Measurements from ENCODE around the gene BGN. TPM values are rescaled to one million over a fixed set of nuclear protein-coding genes. Genes with fewer than 3 reads are reported as not detected.

The BGN gene
- total RNA-seq, 2 donors from 2014 or later, result 141 to 206 TPM

DNA sequence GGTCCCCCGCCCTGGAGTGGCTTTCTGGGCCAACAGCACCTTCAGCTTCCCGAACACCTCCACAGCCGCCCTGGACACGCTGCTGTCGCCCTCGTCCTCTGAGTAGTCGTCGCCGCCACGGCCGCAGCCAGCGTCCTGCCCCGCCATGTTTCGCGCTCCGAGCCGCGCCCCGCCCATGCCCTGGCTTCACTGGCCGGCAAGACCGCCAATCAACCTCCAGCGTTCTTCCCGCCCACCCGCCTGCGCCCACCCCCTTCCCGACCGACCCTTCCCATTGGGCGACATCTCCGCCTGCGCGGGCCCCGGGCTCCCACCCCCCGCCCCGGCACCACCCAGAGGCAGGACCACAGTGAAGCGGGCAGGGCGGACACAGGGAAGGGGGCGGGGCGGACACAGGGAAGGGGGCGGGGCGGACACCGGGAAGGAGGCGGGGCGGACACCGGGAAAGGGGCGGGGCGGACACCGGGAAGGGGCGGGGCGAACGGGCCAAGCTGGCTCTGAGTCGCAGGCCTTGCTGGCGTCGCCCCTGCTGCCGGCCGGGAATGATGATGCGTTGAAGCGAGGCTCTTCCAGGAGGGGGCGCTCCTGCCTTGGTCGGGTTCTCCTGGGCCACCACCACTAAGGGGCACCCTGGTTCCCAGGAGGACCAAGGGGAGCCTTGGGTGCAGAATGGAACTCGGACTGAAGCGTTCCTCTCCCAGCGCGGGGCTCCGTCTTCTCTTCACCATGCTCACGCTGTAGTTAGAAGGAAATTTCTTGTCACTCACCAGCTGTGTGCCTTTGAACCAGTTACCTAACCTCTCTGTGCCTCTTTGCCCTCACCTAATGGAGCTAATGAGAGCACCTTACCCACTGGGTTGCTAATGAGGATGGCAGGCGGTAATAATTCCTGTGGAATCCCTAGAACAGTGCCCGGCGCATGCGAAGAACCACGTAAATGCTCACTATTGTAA is 24.1 kb upstream of the BGN start, which contains the start of gene HAUS7:
HAUS7 (minus strand) TSS at position 166 of the 953 bp plus-strand sequence; CDS start at position 147, 19 bp downstream.
- Histone ChIP-seq H3K36me3 (no peaks in the 10 kb centered on the region), H3K27me3 (no peaks in the 10 kb centered on the region), H3K4me3 (peak within 1 kb of the TSS; percentile 40 to 65), H3K9me3 (no peaks in the 10 kb centered on the region), H3K4me1 (peaks cover 0 to 29% of the 10 kb centered on the region in 2 donors), H3K27ac (peak within 1 kb of the TSS; percentile 53 to 62)
- DNase-seq (ENCODE audit: low spot score), result peak; percentile 88
- TF ChIP-seq, protein P1, sequence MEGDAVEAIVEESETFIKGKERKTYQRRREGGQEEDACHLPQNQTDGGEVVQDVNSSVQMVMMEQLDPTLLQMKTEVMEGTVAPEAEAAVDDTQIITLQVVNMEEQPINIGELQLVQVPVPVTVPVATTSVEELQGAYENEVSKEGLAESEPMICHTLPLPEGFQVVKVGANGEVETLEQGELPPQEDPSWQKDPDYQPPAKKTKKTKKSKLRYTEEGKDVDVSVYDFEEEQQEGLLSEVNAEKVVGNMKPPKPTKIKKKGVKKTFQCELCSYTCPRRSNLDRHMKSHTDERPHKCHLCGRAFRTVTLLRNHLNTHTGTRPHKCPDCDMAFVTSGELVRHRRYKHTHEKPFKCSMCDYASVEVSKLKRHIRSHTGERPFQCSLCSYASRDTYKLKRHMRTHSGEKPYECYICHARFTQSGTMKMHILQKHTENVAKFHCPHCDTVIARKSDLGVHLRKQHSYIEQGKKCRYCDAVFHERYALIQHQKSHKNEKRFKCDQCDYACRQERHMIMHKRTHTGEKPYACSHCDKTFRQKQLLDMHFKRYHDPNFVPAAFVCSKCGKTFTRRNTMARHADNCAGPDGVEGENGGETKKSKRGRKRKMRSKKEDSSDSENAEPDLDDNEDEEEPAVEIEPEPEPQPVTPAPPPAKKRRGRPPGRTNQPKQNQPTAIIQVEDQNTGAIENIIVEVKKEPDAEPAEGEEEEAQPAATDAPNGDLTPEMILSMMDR (IDR thresholded peaks at IDR 0.05), result peak in 1 of 2 donors; percentile 72

DNA sequence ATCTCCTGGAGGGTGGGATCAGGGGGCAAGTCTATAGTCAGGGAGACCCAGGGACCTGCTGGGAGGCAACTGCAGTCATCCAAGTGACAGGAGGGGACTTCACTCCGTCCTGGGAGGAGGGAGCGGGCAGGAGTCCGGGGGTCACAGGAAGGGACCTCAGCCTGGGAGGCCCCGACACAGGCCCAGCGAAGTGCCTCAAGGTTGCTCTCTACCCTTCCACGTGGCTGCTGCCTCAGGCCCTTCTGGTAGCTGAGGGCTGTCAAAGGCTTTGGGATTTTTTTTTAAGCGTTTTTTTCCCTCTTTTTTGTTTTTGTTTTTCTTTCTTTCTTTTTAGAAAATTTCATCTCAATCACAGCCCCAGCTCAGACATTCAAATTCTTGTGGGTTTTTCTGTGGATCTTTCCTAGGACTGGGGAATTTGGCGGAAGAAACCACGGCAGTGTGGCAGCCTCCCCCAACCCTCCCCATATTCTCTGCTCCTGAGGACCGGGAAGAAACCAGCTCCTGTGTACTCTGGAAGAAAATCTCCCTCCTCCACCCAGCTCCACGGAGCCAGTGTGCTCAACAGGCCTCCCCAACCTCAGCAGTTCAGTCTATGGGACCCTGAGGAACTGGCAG is 23.0 kb upstream of the BGN start:
- Histone ChIP-seq H3K4me1 (peaks cover 0 to 39% of the 10 kb centered on the region in 2 donors), H3K9me3 (no peaks in the 10 kb centered on the region), H3K27me3 (no peaks in the 10 kb centered on the region), H3K27ac (peak overlapping the region; percentile 16 to 42), H3K36me3 (no peaks in the 10 kb centered on the region), H3K4me3 (no peak overlapping the region)
- no peak for DNase-seq (ENCODE audit: low spot score)
- TF ChIP-seq, protein P1 (IDR thresholded peaks at IDR 0.05), result no peak

DNA sequence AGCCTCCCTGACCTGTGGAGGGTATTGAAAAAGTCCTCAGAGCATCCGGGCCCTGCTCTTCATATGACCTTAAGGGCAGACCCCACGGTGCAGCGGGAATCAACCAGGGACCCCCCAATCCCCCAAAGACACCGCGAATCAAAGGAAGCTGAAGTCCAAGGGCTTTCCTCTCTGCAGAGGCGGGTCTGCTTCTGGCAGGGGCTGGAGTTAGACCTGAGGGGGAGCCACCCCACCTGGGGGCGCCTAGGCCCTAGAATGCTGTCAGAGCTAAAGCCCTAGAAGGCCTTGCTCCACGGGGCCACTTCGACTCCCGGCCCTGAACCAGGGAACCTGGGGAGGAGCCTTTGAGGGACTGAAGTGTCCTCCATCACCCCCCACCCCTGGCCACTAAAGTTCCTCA is 21.7 kb upstream of the BGN start:
- Histone ChIP-seq H3K4me1 (peaks cover 0 to 49% of the 10 kb centered on the region in 2 donors), H3K27me3 (no peaks in the 10 kb centered on the region), H3K27ac (no peak overlapping the region), H3K9me3 (no peaks in the 10 kb centered on the region), H3K36me3 (no peaks in the 10 kb centered on the region), H3K4me3 (no peak overlapping the region)
- TF ChIP-seq, protein P1 (IDR thresholded peaks at IDR 0.05), result no peak
- no peak for DNase-seq (ENCODE audit: low spot score)

DNA sequence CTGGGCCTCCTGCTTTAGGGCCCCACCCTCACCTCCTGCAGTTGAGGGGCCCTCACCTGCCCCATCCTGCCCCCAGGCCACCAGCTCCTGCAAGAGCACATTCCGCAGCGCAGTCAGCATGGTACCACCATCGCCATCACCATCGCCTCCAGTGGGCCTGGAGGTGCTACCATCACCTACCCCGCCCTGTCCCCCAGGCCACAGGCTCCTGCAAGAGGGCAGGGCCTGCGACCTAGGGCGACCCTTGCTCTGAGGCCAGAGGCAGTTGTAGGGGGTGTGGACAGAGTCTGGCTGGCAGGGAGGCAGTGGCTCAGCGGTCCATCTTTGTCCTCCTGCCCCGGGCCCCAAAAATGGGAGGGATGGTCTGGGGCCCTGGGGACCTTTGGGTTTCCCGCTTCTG is 20.5 kb upstream of the BGN start:
- Histone ChIP-seq H3K9me3 (no peaks in the 10 kb centered on the region), H3K36me3 (no peaks in the 10 kb centered on the region), H3K27me3 (no peaks in the 10 kb centered on the region), H3K4me1 (peaks cover 0 to 44% of the 10 kb centered on the region in 2 donors), H3K27ac (peak overlapping the region in 1 of 2 donors; percentile 53), H3K4me3 (no peak overlapping the region)
- TF ChIP-seq, protein P1 (IDR thresholded peaks at IDR 0.05), result no peak
- DNase-seq (ENCODE audit: low spot score), result no peak

DNA sequence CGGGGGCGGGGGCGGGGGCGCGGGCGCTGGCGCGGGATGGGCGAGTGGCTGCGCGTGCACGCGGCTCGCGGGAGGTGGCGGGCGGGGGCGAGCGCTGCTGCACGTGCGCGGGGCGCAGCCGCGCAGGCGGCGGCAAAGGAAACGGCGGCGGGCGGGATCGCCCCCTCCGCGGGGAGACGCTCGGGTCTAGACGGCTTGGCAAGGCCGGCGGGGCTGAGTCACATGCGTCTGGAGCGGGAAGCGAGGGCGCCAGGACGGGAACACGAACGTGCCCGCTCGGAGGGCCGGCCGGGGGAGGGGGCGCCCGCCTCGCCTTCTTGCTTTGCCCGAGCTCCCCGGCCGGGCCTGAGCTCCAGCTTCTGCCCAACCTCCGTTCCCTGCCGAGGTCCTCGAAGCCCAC is 20.1 kb upstream of the BGN start:
- TF ChIP-seq, protein P1 (IDR thresholded peaks at IDR 0.05), result no peak

More for the DNA sequence above, 20.1 kb upstream of the BGN start:
- Histone ChIP-seq H3K9me3 (no peaks in the 10 kb centered on the region), H3K4me1 (peaks cover 0 to 39% of the 10 kb centered on the region in 2 donors), H3K27ac (peak overlapping the region; percentile 62 to 68), H3K4me3 (peak overlapping the region in 1 of 2 donors; percentile 31), H3K36me3 (no peaks in the 10 kb centered on the region), H3K27me3 (no peaks in the 10 kb centered on the region)
- DNase-seq (ENCODE audit: low spot score), result peak; percentile 77
